ENCODE data around the gene CD163L1. TPM values are rescaled to one million over a fixed set of nuclear protein-coding genes. Genes with fewer than 3 reads are reported as not detected.

The CD163L1 gene
- total RNA-seq, 1 experiment from 2014 or later: 27.0 TPM

DNA sequence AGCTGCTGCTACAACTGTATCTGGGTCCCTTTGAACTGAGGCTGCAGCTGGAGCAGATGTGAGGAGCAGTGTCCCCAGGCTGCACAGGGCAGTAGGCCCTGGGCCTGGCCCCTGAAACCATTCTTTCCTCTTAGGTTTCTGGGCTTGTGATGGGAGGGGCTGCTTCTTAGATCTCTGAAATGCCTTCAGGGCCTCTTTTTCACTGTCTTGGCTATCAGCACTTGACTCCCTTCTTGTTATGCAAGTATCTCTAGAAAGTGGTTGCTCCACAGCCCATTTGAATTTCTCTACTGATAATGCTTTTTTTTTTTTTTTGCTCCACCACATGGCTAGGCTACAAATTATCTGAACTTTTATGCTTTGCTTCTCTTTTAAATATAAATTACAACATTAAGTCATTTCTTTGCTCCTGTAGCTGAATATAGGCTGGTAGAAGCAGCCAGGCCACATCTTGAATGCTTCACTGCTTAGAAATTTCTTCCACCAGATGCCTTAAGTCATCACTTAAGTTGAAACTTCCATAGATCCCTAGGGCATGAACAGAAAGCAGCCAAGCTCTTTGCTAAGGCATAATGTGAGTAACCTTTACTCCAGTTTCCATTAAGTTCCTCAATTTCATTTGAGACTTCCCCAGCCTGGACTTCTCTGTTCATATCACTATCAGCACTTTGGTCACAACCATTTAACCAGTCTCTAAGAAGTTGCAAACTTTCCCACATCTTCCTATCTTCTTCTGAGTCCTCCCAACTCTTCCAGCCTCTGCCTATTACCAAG lies 98.9 kb downstream of the CD163L1 start:
- ChIA-PET POLR2A (no interaction called here), CTCF (no interaction called here), RAD21 (ENCODE audit: low non-redundant PET in 1 of 2, low total read pairs in 2 of 2, uncharacterized antibody in 2 of 2, unreplicated experiment in 2 of 2) (no interaction called here)
- TF ChIP-seq ZFX (IDR thresholded peaks at IDR 0.05) (no peak), ELF1 (IDR thresholded peaks at IDR 0.05; ENCODE audit: borderline replicate concordance, low read depth) (no peak), EZH2phosphoT487 (IDR thresholded peaks at IDR 0.05; ENCODE audit: borderline replicate concordance) (no peak), CBX3 (IDR thresholded peaks at IDR 0.05; ENCODE audit: low read depth) (no peak), CEBPB (IDR thresholded peaks at IDR 0.05; ENCODE audit: low read depth) (no peak), ZNF274 (IDR thresholded peaks at IDR 0.05; ENCODE audit: low read depth, low read length) (no peak), FOSL1 (IDR thresholded peaks at IDR 0.05; ENCODE audit: low read depth) (no peak), CTCF (IDR thresholded peaks at IDR 0.05 in 2 of 3, conservative IDR thresholded peaks at IDR 0.05 in 1 of 3; ENCODE audit: borderline replicate concordance in 1 of 3, insufficient read depth in 1 of 3, low read depth in 2 of 3, low read length in 2 of 3) (no peak), POLR2A (IDR thresholded peaks at IDR 0.05; ENCODE audit: borderline replicate concordance, extremely low read depth, insufficient read depth, insufficient read length) (no peak), EGR1 (IDR thresholded peaks at IDR 0.05; ENCODE audit: low read depth) (no peak), EZH2 (IDR thresholded peaks at IDR 0.05) (no peak), TCF7L2 (IDR thresholded peaks at IDR 0.05; ENCODE audit: borderline replicate concordance, extremely low read depth, insufficient read depth, insufficient read length) (no peak)
- TF ChIP-seq, protein P1, sequence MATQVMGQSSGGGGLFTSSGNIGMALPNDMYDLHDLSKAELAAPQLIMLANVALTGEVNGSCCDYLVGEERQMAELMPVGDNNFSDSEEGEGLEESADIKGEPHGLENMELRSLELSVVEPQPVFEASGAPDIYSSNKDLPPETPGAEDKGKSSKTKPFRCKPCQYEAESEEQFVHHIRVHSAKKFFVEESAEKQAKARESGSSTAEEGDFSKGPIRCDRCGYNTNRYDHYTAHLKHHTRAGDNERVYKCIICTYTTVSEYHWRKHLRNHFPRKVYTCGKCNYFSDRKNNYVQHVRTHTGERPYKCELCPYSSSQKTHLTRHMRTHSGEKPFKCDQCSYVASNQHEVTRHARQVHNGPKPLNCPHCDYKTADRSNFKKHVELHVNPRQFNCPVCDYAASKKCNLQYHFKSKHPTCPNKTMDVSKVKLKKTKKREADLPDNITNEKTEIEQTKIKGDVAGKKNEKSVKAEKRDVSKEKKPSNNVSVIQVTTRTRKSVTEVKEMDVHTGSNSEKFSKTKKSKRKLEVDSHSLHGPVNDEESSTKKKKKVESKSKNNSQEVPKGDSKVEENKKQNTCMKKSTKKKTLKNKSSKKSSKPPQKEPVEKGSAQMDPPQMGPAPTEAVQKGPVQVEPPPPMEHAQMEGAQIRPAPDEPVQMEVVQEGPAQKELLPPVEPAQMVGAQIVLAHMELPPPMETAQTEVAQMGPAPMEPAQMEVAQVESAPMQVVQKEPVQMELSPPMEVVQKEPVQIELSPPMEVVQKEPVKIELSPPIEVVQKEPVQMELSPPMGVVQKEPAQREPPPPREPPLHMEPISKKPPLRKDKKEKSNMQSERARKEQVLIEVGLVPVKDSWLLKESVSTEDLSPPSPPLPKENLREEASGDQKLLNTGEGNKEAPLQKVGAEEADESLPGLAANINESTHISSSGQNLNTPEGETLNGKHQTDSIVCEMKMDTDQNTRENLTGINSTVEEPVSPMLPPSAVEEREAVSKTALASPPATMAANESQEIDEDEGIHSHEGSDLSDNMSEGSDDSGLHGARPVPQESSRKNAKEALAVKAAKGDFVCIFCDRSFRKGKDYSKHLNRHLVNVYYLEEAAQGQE (IDR thresholded peaks at IDR 0.05; ENCODE audit: low read depth): no peak
- TF ChIP-seq, protein P2, sequence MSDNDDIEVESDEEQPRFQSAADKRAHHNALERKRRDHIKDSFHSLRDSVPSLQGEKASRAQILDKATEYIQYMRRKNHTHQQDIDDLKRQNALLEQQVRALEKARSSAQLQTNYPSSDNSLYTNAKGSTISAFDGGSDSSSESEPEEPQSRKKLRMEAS (IDR thresholded peaks at IDR 0.05): no peak
- TF ChIP-seq, protein P3, sequence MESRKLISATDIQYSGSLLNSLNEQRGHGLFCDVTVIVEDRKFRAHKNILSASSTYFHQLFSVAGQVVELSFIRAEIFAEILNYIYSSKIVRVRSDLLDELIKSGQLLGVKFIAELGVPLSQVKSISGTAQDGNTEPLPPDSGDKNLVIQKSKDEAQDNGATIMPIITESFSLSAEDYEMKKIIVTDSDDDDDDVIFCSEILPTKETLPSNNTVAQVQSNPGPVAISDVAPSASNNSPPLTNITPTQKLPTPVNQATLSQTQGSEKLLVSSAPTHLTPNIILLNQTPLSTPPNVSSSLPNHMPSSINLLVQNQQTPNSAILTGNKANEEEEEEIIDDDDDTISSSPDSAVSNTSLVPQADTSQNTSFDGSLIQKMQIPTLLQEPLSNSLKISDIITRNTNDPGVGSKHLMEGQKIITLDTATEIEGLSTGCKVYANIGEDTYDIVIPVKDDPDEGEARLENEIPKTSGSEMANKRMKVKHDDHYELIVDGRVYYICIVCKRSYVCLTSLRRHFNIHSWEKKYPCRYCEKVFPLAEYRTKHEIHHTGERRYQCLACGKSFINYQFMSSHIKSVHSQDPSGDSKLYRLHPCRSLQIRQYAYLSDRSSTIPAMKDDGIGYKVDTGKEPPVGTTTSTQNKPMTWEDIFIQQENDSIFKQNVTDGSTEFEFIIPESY (IDR thresholded peaks at IDR 0.05; ENCODE audit: extremely low read depth, insufficient replicate concordance, low read length): no peak
- Histone ChIP-seq H3K4me2 (ENCODE audit: low read length) (no peak overlapping the region), H3K9me3 (ENCODE audit: control insufficient read depth in 1 of 2, insufficient read depth in 1 of 2, low read depth in 1 of 2, low read length in 2 of 2) (no peaks in the 10 kb centered on the region), H4K20me1 (ENCODE audit: insufficient read depth) (no peaks in the 10 kb centered on the region), H3K9me2 (ENCODE audit: insufficient read depth) (no peaks in the 10 kb centered on the region), H3K36me3 (ENCODE audit: control insufficient read depth in 1 of 2, insufficient read depth in 2 of 2, low read length in 2 of 2) (no peaks in the 10 kb centered on the region), H3K4me1 (ENCODE audit: control insufficient read depth in 1 of 2, insufficient read depth in 2 of 2, low read length in 2 of 2) (no peaks in the 10 kb centered on the region), H3K79me2 (ENCODE audit: insufficient read depth, low read length) (no peaks in the 10 kb centered on the region), H3K27ac (ENCODE audit: low read depth, low read length) (no peak overlapping the region), H3K9ac (ENCODE audit: low read length) (no peak overlapping the region), H3K27me3 (ENCODE audit: insufficient read depth, low read length) (no peaks in the 10 kb centered on the region), H2AFZ (ENCODE audit: low read depth, low read length, poor library complexity, severe bottlenecking) (no peak overlapping the region), H3K4me3 (replicated peaks in 1 of 2; ENCODE audit: low read depth in 1 of 2, low read length in 2 of 2) (no peak overlapping the region)
- intact Hi-C loops (cut with micrococcal nuclease): no loop called here
- ATAC-seq (no peak), DNase-seq (ENCODE audit: low read depth, low spot score) (no peak)
- BruUV-seq (replicated peaks): no TSS peak

Measured in HCT116 (cell line).